Fibroblast of lung (primary cell): ENCODE results near the gene RNF113B. TPM values are rescaled to one million over a fixed set of nuclear protein-coding genes. Genes with fewer than 3 reads are reported as not detected.
A peak's percentile ranks its signal among the peaks of the same experiment; 100 is the strongest.

Experiments used
- DNase-seq, 2 donors: peaks; one replicate each; pipeline versions ENCODE4 v3.0.0 to v3.0.0-alpha.2; 2010; ENCODE audit warnings: low read depth in 2 of 2
- H2AFZ ChIP-seq: 2 replicates; pipeline ENCODE4 v1.5.1; 2012; ENCODE audit warnings: low read length, control low read depth, inconsistent platforms
- H3K27ac ChIP-seq: 2 replicates; pipeline ENCODE4 v1.5.1; 2011; ENCODE audit warnings: low read length, control low read depth; ENCODE audit not compliant: insufficient read depth
- H3K27me3 ChIP-seq: 2 replicates; pipeline ENCODE4 v1.5.1; 2011; ENCODE audit warnings: mild to moderate bottlenecking, low read length; ENCODE audit not compliant: control insufficient read depth, insufficient read depth
- H3K36me3 ChIP-seq: 2 replicates; pipeline ENCODE4 v1.5.1; 2011; ENCODE audit warnings: low read length; ENCODE audit not compliant: control insufficient read depth, insufficient read depth
- H3K4me1 ChIP-seq: 2 replicates; pipeline ENCODE4 v1.5.1; 2011; ENCODE audit warnings: low read length; ENCODE audit not compliant: control insufficient read depth, insufficient read depth; ENCODE audit errors: extremely low read depth
- H3K4me2 ChIP-seq: 2 replicates; pipeline ENCODE4 v1.5.1; 2011; ENCODE audit warnings: low read length, control low read depth; ENCODE audit not compliant: insufficient read depth; ENCODE audit errors: extremely low read depth
- H3K4me3 ChIP-seq, 4 experiments: fragments of 200-600 bp in 1 of 4; sonication (generic) in 1 of 4; replicated peaks in 1 of 4; 2 replicates each; pipeline ENCODE4 v1.5.1; 2011 to 2016; ENCODE audit warnings: low read length in 4 of 4, low read depth in 3 of 4, mild to moderate bottlenecking in 3 of 4, control low read depth in 2 of 4, inconsistent platforms in 1 of 4, mixed read lengths in 1 of 4; ENCODE audit not compliant: insufficient read depth in 1 of 4; ENCODE audit errors: control extremely low read depth in 1 of 4
- H3K79me2 ChIP-seq: 2 replicates; pipeline ENCODE4 v1.5.1; 2012; ENCODE audit warnings: mild to moderate bottlenecking, low read length, inconsistent platforms; ENCODE audit not compliant: control insufficient read depth, insufficient read depth
- H3K9ac ChIP-seq: 2 replicates; pipeline ENCODE4 v1.5.1; 2011; ENCODE audit warnings: mild to moderate bottlenecking, low read length, control low read depth; ENCODE audit not compliant: insufficient read depth
- H3K9me3 ChIP-seq: 2 replicates; pipeline ENCODE4 v1.5.1; 2012; ENCODE audit warnings: low read depth, low read length; ENCODE audit not compliant: control insufficient read depth, insufficient read depth
- H4K20me1 ChIP-seq: 2 replicates; pipeline ENCODE4 v1.5.1; 2011; ENCODE audit warnings: low read length; ENCODE audit not compliant: control insufficient read depth, insufficient read depth; ENCODE audit errors: extremely low read depth
- CTCF ChIP-seq, 2 donors: IDR thresholded peaks in 1 of 2; conservative IDR thresholded peaks in 1 of 2; 1 replicate in 1 of 2; 2 replicates in 1 of 2; pipeline ENCODE4 v1.5.1; 2011 to 2012; ENCODE audit warnings: low read length in 2 of 2, control low read depth in 1 of 2, inconsistent platforms in 1 of 2, low read depth in 1 of 2, mild to moderate bottlenecking in 1 of 2
- EZH2 ChIP-seq: IDR thresholded peaks from 2 replicates; pipeline ENCODE4 v1.5.1; 2012; ENCODE audit warnings: low read length, control low read depth, mild to moderate bottlenecking; ENCODE audit errors: missing control alignments
- polyA plus RNA-seq, 2 donors: library from polyadenylated mRNA; depleted of rRNA in 1 of 2; stranded (reverse) in 1 of 2; unstranded in 1 of 2; fragments of >200 nt; gene quantifications; 2 replicates each; pipeline ENCODE4 v1.2.1, GENCODE V29; 2011 to 2012; ENCODE audit warnings: missing spikeins in 1 of 2
- total RNA-seq: library from RNA; depleted of rRNA; stranded (reverse); fragments of >200 nt; gene quantifications from 2 replicates; pipeline ENCODE4 v1.2.1, GENCODE V29; 2014

RNF113B gene
- total and polyA plus RNA-seq, 2 donors (not counting 1 experiment from before 2014, with no cell fraction given): not detected

- Histone ChIP-seq H3K27ac (no peak overlapping the region), H3K4me2 (no peak overlapping the region), H2AFZ (no peak overlapping the region), H3K4me3 (no peak overlapping the region), H3K9me3 (no peaks in the 10 kb centered on the region), H4K20me1 (no peaks in the 10 kb centered on the region), H3K27me3 (no peaks in the 10 kb centered on the region), H3K9ac (no peak overlapping the region), H3K36me3 (no peaks in the 10 kb centered on the region), H3K79me2 (no peaks in the 10 kb centered on the region), H3K4me1 (no peaks in the 10 kb centered on the region)
- TF ChIP-seq EZH2: no peak
- no peak for TF ChIP-seq CTCF (conservative IDR thresholded peaks at IDR 0.05 in 1 of 2, IDR thresholded peaks at IDR 0.05 in 1 of 2; ENCODE audit: low read depth in 1 of 2, low read length in 2 of 2)
- no peak for DNase-seq
These were observed 42.2 kb downstream of the RNF113B start for GRCh38 chr13:98134901-98135300.

- H4K20me1 ChIP-seq: no peaks in the 10 kb centered on the region
- DNase-seq: no peak
- no peak overlapping the region for H3K4me2 ChIP-seq
- no peak overlapping the region for H3K4me3 ChIP-seq
- no peaks in the 10 kb centered on the region for H3K79me2 ChIP-seq
- no peak for TF ChIP-seq CTCF (conservative IDR thresholded peaks at IDR 0.05 in 1 of 2, IDR thresholded peaks at IDR 0.05 in 1 of 2; ENCODE audit: low read depth in 1 of 2, low read length in 2 of 2)
- no peak overlapping the region for H3K9ac ChIP-seq
- no peaks in the 10 kb centered on the region for H3K27me3 ChIP-seq
- H3K27ac ChIP-seq: no peak overlapping the region
- H3K4me1 ChIP-seq: no peaks in the 10 kb centered on the region
- H3K36me3 ChIP-seq: no peaks in the 10 kb centered on the region
- no peaks in the 10 kb centered on the region for H3K9me3 ChIP-seq
- H2AFZ ChIP-seq: no peak overlapping the region
These were observed 43.1 kb downstream of the RNF113B start for GRCh38 chr13:98133946-98134345.

- no peak overlapping the region for H3K27ac ChIP-seq
- no peaks in the 10 kb centered on the region for H3K4me1 ChIP-seq
- no peaks in the 10 kb centered on the region for H3K36me3 ChIP-seq
- no peak overlapping the region for H3K4me2 ChIP-seq
- no peak overlapping the region for H2AFZ ChIP-seq
- no peak overlapping the region for H3K9ac ChIP-seq
- H3K4me3 ChIP-seq: no peak overlapping the region
- H4K20me1 ChIP-seq: no peaks in the 10 kb centered on the region
- no peaks in the 10 kb centered on the region for H3K79me2 ChIP-seq
- TF ChIP-seq EZH2 (no peak), CTCF (conservative IDR thresholded peaks at IDR 0.05 in 1 of 2, IDR thresholded peaks at IDR 0.05 in 1 of 2; ENCODE audit: low read depth in 1 of 2, low read length in 2 of 2) (no peak)
- DNase-seq: peak; percentile 39 to 55
- H3K9me3 ChIP-seq: no peaks in the 10 kb centered on the region
- H3K27me3 ChIP-seq: no peaks in the 10 kb centered on the region
These were observed 47.9 kb downstream of the RNF113B start for GRCh38 chr13:98129059-98129746.

Other genes starting within 250 kb of the RNF113B start
- gene IPO5, start 223.6 kb downstream of the RNF113B start, total RNA-seq: 222 and 240 TPM in 2 replicates
- 147 and 152 TPM in 2 replicates for gene IPO5, start 223.6 kb downstream of the RNF113B start, polyA plus RNA-seq
- gene FARP1, start 34.2 kb downstream of the RNF113B start, total RNA-seq: 21.6 and 50.9 TPM in 2 replicates
- gene FARP1, start 34.2 kb downstream of the RNF113B start, polyA plus RNA-seq: 114 and 199 TPM in 2 replicates